ENCODE measurements around the gene PACRG. TPM values are rescaled to one million over a fixed set of nuclear protein-coding genes. Genes with fewer than 3 reads are reported as not detected.

PACRG gene
- total RNA-seq, 1 donor = 1.4 TPM

DNA sequence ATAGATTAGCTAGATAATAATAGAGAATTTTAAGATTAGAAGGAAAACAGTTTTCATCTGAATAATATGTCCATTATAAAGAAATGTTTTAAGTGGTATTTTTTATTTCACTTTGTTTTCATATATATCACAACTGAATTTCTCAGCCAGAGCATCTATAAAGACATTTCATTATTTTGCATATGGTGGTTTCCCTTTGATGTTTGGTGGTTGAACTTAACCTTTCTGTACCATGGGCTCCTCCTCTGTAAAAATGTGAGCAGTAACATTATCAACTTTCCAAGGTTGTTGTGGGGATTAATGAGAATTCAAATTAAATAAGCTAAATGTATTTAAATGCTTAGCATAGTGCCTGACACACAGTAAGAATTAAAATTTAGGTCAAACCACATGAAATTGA lies 567.0 kb downstream of the PACRG start:
- Histone ChIP-seq H3K9me3 (ENCODE audit: low read depth, low read length) (no peaks in the 10 kb centered on the region), H3K79me2 (ENCODE audit: insufficient read depth, low read length) (no peaks in the 10 kb centered on the region), H4K20me1 (ENCODE audit: insufficient read depth, low read length) (no peaks in the 10 kb centered on the region), H3K27me3 (ENCODE audit: insufficient read depth, low read length) (no peaks in the 10 kb centered on the region), H2AFZ (ENCODE audit: low read length) (no peak overlapping the region), H3K4me2 (ENCODE audit: insufficient read depth, low read length) (no peak overlapping the region), H3K36me3 (ENCODE audit: insufficient read depth, low read length) (no peaks in the 10 kb centered on the region), H3K4me3 (ENCODE audit: insufficient read depth, low read length) (no peak overlapping the region), H3K4me1 (ENCODE audit: insufficient read depth, low read length) (no peaks in the 10 kb centered on the region), H3K27ac (ENCODE audit: low read depth, low read length) (no peak overlapping the region)
- no peak for DNase-seq (ENCODE audit: insufficient read length, low spot score, missing footprints)
- TF ChIP-seq, protein P1, sequence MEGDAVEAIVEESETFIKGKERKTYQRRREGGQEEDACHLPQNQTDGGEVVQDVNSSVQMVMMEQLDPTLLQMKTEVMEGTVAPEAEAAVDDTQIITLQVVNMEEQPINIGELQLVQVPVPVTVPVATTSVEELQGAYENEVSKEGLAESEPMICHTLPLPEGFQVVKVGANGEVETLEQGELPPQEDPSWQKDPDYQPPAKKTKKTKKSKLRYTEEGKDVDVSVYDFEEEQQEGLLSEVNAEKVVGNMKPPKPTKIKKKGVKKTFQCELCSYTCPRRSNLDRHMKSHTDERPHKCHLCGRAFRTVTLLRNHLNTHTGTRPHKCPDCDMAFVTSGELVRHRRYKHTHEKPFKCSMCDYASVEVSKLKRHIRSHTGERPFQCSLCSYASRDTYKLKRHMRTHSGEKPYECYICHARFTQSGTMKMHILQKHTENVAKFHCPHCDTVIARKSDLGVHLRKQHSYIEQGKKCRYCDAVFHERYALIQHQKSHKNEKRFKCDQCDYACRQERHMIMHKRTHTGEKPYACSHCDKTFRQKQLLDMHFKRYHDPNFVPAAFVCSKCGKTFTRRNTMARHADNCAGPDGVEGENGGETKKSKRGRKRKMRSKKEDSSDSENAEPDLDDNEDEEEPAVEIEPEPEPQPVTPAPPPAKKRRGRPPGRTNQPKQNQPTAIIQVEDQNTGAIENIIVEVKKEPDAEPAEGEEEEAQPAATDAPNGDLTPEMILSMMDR (IDR thresholded peaks at IDR 0.05; ENCODE audit: extremely low read depth, low read depth, low read length) = no peak

DNA sequence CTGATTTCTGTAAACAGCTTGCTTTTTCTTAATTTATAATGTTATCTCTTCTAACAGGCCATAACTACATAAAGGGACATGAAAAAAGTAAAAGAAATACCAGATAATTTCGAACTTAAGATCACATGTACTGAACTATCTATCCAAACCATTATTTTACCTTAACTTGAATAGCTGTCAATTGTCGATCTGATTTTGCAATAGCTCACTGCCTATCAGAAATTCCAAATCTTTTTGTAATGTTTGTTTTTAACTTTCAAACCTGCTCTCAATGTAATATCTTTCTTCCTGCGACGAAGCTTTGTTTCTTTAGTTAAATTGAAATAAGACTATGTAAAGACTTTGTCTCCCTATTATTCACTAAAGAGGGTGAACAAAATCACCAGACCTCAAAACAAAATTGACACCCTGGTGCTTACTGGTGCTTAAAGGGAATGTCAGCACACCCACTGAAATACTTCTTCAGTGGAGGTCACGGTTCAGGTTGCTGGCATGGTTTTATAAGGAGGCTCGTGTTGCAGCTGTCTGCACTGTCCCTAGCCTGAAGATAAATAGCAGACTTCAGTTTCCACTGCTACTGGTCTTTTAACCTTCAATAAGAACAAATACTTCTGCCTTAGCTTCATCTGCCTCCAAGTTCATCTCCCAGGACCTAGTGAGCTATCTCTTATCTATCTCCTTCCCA lies 569.2 kb downstream of the PACRG start:
- H3K4me1 ChIP-seq (ENCODE audit: insufficient read depth, low read length) = no peaks in the 10 kb centered on the region
- no peaks in the 10 kb centered on the region for H4K20me1 ChIP-seq (ENCODE audit: insufficient read depth, low read length)
- H3K9me3 ChIP-seq (ENCODE audit: low read depth, low read length) = no peaks in the 10 kb centered on the region
- H3K4me3 ChIP-seq (ENCODE audit: insufficient read depth, low read length) = no peak overlapping the region
- H2AFZ ChIP-seq (ENCODE audit: low read length) = no peak overlapping the region
- TF ChIP-seq, protein P1 (IDR thresholded peaks at IDR 0.05; ENCODE audit: extremely low read depth, low read depth, low read length) = no peak
- no peaks in the 10 kb centered on the region for H3K27me3 ChIP-seq (ENCODE audit: insufficient read depth, low read length)
- no peaks in the 10 kb centered on the region for H3K79me2 ChIP-seq (ENCODE audit: insufficient read depth, low read length)
- H3K27ac ChIP-seq (ENCODE audit: low read depth, low read length) = no peak overlapping the region
- H3K36me3 ChIP-seq (ENCODE audit: insufficient read depth, low read length) = no peaks in the 10 kb centered on the region
- H3K4me2 ChIP-seq (ENCODE audit: insufficient read depth, low read length) = no peak overlapping the region
- no peak for DNase-seq (ENCODE audit: insufficient read length, low spot score, missing footprints)

- Histone ChIP-seq H4K20me1 (ENCODE audit: insufficient read depth, low read length) (no peaks in the 10 kb centered on the region), H3K36me3 (ENCODE audit: insufficient read depth, low read length) (no peaks in the 10 kb centered on the region), H3K4me2 (ENCODE audit: insufficient read depth, low read length) (no peak overlapping the region), H2AFZ (ENCODE audit: low read length) (no peak overlapping the region), H3K4me1 (ENCODE audit: insufficient read depth, low read length) (no peaks in the 10 kb centered on the region), H3K9me3 (ENCODE audit: low read depth, low read length) (no peaks in the 10 kb centered on the region), H3K79me2 (ENCODE audit: insufficient read depth, low read length) (no peaks in the 10 kb centered on the region), H3K27me3 (ENCODE audit: insufficient read depth, low read length) (no peaks in the 10 kb centered on the region), H3K27ac (ENCODE audit: low read depth, low read length) (no peak overlapping the region), H3K4me3 (ENCODE audit: insufficient read depth, low read length) (no peak overlapping the region)
- TF ChIP-seq, protein P1 (IDR thresholded peaks at IDR 0.05; ENCODE audit: extremely low read depth, low read depth, low read length) = no peak
- DNase-seq (ENCODE audit: insufficient read length, low spot score, missing footprints) = no peak
These were observed 570.5 kb downstream of the PACRG start for GRCh38 chr6:163298079-163298830.

DNA sequence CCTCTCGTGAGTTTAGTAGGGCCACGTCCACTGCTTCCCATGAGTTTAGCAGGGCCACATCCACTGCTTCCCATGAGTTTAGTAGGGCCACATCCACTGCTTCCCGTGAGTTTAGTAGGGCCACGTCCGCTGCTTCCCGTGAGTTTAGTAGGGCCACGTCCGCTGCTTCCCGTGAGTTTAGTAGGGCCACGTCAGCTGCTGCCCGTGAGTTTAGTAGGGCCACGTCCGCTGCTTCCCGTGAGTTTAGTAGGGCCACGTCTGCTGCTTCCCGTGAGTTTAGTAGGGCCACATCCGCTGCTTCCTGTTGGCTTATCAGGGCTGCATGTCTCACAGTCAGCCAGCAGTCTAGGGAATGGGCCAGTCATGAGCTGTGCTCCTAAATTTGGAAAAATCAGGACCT lies 573.1 kb downstream of the PACRG start:
- no peak overlapping the region for H3K27ac ChIP-seq (ENCODE audit: low read depth, low read length)
- H4K20me1 ChIP-seq (ENCODE audit: insufficient read depth, low read length) = no peaks in the 10 kb centered on the region
- H3K4me2 ChIP-seq (ENCODE audit: insufficient read depth, low read length) = no peak overlapping the region
- no peak overlapping the region for H2AFZ ChIP-seq (ENCODE audit: low read length)
- TF ChIP-seq, protein P1 (IDR thresholded peaks at IDR 0.05; ENCODE audit: extremely low read depth, low read depth, low read length) = no peak
- no peaks in the 10 kb centered on the region for H3K27me3 ChIP-seq (ENCODE audit: insufficient read depth, low read length)
- DNase-seq (ENCODE audit: insufficient read length, low spot score, missing footprints) = no peak
- no peak overlapping the region for H3K4me3 ChIP-seq (ENCODE audit: insufficient read depth, low read length)
- no peaks in the 10 kb centered on the region for H3K4me1 ChIP-seq (ENCODE audit: insufficient read depth, low read length)
- no peaks in the 10 kb centered on the region for H3K9me3 ChIP-seq (ENCODE audit: low read depth, low read length)
- no peaks in the 10 kb centered on the region for H3K79me2 ChIP-seq (ENCODE audit: insufficient read depth, low read length)
- no peaks in the 10 kb centered on the region for H3K36me3 ChIP-seq (ENCODE audit: insufficient read depth, low read length)
